K562 (cell line): ENCODE measurements around the gene RUNDC3A. TPM values are rescaled to one million over a fixed set of nuclear protein-coding genes. Genes with fewer than 3 reads are reported as not detected.

ENCODE experiments used
- ATAC-seq: fragments of 200-7000 bp; cut with Tn5 transposase; 3 replicates; pipeline ENCODE4 v1.9.1; 2020; ENCODE audit warnings: moderate library complexity
- BruUV-seq: library from RNA; stranded (reverse); fragments of 400-500 nt; replicated peaks from 2 replicates; lab custom pipeline; 2021; lab: Mats Ljungman, UMichigan
- CTCF ChIA-PET: fragments of 300-600 bp; formaldehyde crosslinking; extraction: SDS; loops from one replicate; lab custom pipeline; 2021; ENCODE audit warnings: low intra/inter-chr PET ratio; lab: Yijun Ruan, JAX
- POLR2A ChIA-PET: fragments of 300-600, 350-650 bp; sonication (Branson Sonifier 250); formaldehyde crosslinking; extraction: SDS; loops from one replicate; lab custom pipeline; 2021; ENCODE audit warnings: antibody characterized with exemption, inconsistent platforms; lab: Yijun Ruan, JAX
- DNase-seq, 4 experiments: peaks; one replicate each; pipeline versions ENCODE4 v3.0.0 to v3.0.0-alpha.2; 2011 to 2018; ENCODE audit warnings: low spot score in 3 of 4, mixed read lengths in 3 of 4; ENCODE audit errors: extremely low read depth in 1 of 4
- FAIRE-seq: peaks from 2 replicates; lab custom pipeline; 2011; peaks lifted over from hg19 to GRCh38; lab: Jason Lieb, UNC
- H2AFZ ChIP-seq: 2 replicates; pipeline ENCODE4 v1.6.0; 2011; ENCODE audit warnings: low read depth, low read length, control low read depth, inconsistent platforms
- H3K27ac ChIP-seq: fragments of 200-600 bp; 3 replicates; pipeline ENCODE4 v1.8.0; 2011; ENCODE audit warnings: low read depth, mild to moderate bottlenecking, control low read depth, inconsistent platforms, low read length, moderate library complexity, mixed read lengths; ENCODE audit errors: extremely low read depth
- H3K27me3 ChIP-seq, 2 experiments: fragments of 300-600 bp in 1 of 2; 2 replicates in 1 of 2; 3 replicates in 1 of 2; pipeline versions ENCODE4 v1.6.0 to v1.8.0; 2011; ENCODE audit warnings: inconsistent platforms in 2 of 2, low read length in 2 of 2, mild to moderate bottlenecking in 1 of 2, mixed read lengths in 1 of 2, moderate library complexity in 1 of 2; ENCODE audit not compliant: control insufficient read depth in 2 of 2, insufficient read depth in 2 of 2
- H3K36me3 ChIP-seq: fragments of 300-600 bp; 3 replicates; pipeline ENCODE4 v1.8.0; 2011; ENCODE audit warnings: mild to moderate bottlenecking, low read length, inconsistent platforms; ENCODE audit not compliant: control insufficient read depth, insufficient read depth
- H3K4me1 ChIP-seq, 2 experiments: fragments of 200-600 bp in 1 of 2; replicated peaks in 1 of 2; 2 replicates in 1 of 2; 3 replicates in 1 of 2; pipeline versions ENCODE4 v1.5.1 to v1.8.0; 2011; ENCODE audit warnings: inconsistent platforms in 2 of 2, low read length in 2 of 2, mild to moderate bottlenecking in 1 of 2, mixed read lengths in 1 of 2, moderate library complexity in 1 of 2; ENCODE audit not compliant: control insufficient read depth in 2 of 2, insufficient read depth in 2 of 2
- H3K4me2 ChIP-seq: 2 replicates; pipeline ENCODE4 v1.6.1; 2011; ENCODE audit warnings: low read length, control low read depth, inconsistent platforms, mixed read lengths; ENCODE audit not compliant: insufficient read depth
- H3K4me3 ChIP-seq: fragments of 200-600 bp; sonication (generic), shearing (Covaris generic); 2 replicates; pipeline ENCODE4 v1.5.1; 2016; ENCODE audit warnings: control low read depth, inconsistent platforms
- H3K79me2 ChIP-seq: fragments of 200-600 bp; 3 replicates; pipeline ENCODE4 v1.8.0; 2011; ENCODE audit warnings: low read length, inconsistent platforms; ENCODE audit not compliant: control insufficient read depth, insufficient read depth
- H3K9ac ChIP-seq, 2 experiments: 2 replicates each; pipeline versions ENCODE4 v1.6.0 to v1.6.1; 2011; ENCODE audit warnings: low read depth in 2 of 2, low read length in 2 of 2, control low read depth in 1 of 2, inconsistent platforms in 1 of 2, mild to moderate bottlenecking in 1 of 2, mixed read lengths in 1 of 2; ENCODE audit not compliant: insufficient read depth in 1 of 2
- H3K9me1 ChIP-seq: one replicate; pipeline ENCODE4 v1.6.0; 2011; ENCODE audit warnings: inconsistent platforms, mild to moderate bottlenecking, low read length, moderate library complexity; ENCODE audit not compliant: control insufficient read depth, insufficient read depth
- H3K9me3 ChIP-seq: replicated peaks from 2 replicates; pipeline ENCODE4 v1.5.1; 2011; ENCODE audit warnings: low read depth, low read length, inconsistent platforms; ENCODE audit not compliant: control insufficient read depth, insufficient read depth
- H4K20me1 ChIP-seq: replicated peaks from 2 replicates; pipeline ENCODE4 v1.6.1; 2011; ENCODE audit warnings: low read length, inconsistent platforms, mixed read lengths; ENCODE audit not compliant: control insufficient read depth, insufficient read depth
- CREM ChIP-seq: IDR thresholded peaks from 2 replicates; pipeline ENCODE4 v1.6.1; 2014; ENCODE audit warnings: antibody characterized with exemption, low read depth
- KLF16 ChIP-seq: IDR thresholded peaks from 2 replicates; pipeline ENCODE4 v1.6.1; 2016; ENCODE audit warnings: antibody characterized with exemption
- MYNN ChIP-seq, 2 experiments: sonication (generic); formaldehyde crosslinking in 1 of 2; IDR thresholded peaks; 2 replicates each; pipeline versions ENCODE4 v1.5.0 to v1.6.1; 2016 to 2020; ENCODE audit warnings: antibody characterized with exemption in 1 of 2, missing genetic modification reagents in 1 of 2
- RB1 ChIP-seq: fragments of 450-650 bp; IDR thresholded peaks from 2 replicates; pipeline ENCODE4 v1.6.1; 2017; ENCODE audit warnings: low read depth, mild to moderate bottlenecking
- WGBS: fragments of 100-300 bp; shearing (Covaris generic); methylation state at CpG from one replicate; pipeline ENCODE4 v1.1.6; 2016; ENCODE audit warnings: low coverage, mixed read lengths; ENCODE audit not compliant: insufficient coverage; ENCODE audit errors: missing lambda C conversion rate; 5-methylcytosine and 5-hydroxymethylcytosine counted together
- in situ Hi-C: fragments of 300-500 bp; cut with MboI; formaldehyde crosslinking; loops from 4 replicates; pipeline ENCODE4 v1.15.0; 2018; ENCODE audit warnings: inconsistent platforms, mixed read lengths
- intact Hi-C: fragments of 100-400 bp; cut with micrococcal nuclease; formaldehyde crosslinking; loops from 2 replicates; pipeline ENCODE4 v1.14.2; 2022
- polyA plus RNA-seq, 8 experiments: library from polyadenylated mRNA; depleted of rRNA in 4 of 8; stranded (reverse) in 5 of 8; unstranded in 3 of 8; fragments of >200 nt; fragmentation: Nextera tagmentation in 2 of 8; fragmentation: Illumina TruSeq in 1 of 8; extraction: Ambion mirVana in 2 of 8; extraction: Trizol in 1 of 8; gene quantifications; 2 replicates each; pipeline versions ENCODE4 v1.2.1 to v1.2.3, GENCODE V29; 2011 to 2014; ENCODE audit warnings: inconsistent platforms in 1 of 8, missing spikeins in 1 of 8
- total RNA-seq, 7 experiments: library from RNA; depleted of rRNA in 6 of 7; stranded (reverse); fragments of >200 nt in 6 of 7; fragmentation: Illumina TruSeq in 2 of 7; extraction: Trizol in 2 of 7; gene quantifications; 2 replicates each; pipeline versions ENCODE4 v1.2.1 to v1.2.3, GENCODE V29; 2011 to 2021; ENCODE audit warnings: low replicate concordance in 1 of 7
- TF ChIP-seq, protein P1 (sequence below), 2 experiments: IDR thresholded peaks; 2 replicates each; pipeline ENCODE4 v1.6.1; 2011; ENCODE audit warnings: borderline replicate concordance in 1 of 2, control low read depth in 1 of 2, low read depth in 1 of 2, low read length in 1 of 2, mild to moderate bottlenecking in 1 of 2, mixed read lengths in 1 of 2, moderate library complexity in 1 of 2; ENCODE audit not compliant: insufficient read depth in 1 of 2, insufficient read length in 1 of 2, poor library complexity in 1 of 2, severe bottlenecking in 1 of 2; ENCODE audit errors: extremely low read depth in 1 of 2
- TF ChIP-seq, protein P2 (sequence below), 2 experiments: fragments of 450-650 bp; conservative IDR thresholded peaks; 2 replicates each; pipeline ENCODE4 v1.6.1; 2017; ENCODE audit warnings: mild to moderate bottlenecking in 2 of 2, moderate library complexity in 2 of 2
- TF ChIP-seq, protein P3 (sequence below): sonication (generic); formaldehyde crosslinking; IDR thresholded peaks from 2 replicates; pipeline ENCODE4 v1.4.0; 2020; ENCODE audit warnings: mild to moderate bottlenecking, missing genetic modification reagents

Gene RUNDC3A
- total and polyA plus RNA-seq, 9 of the 15 experiments (the other 6 are each of a cell fraction or from before 2014, with no cell fraction given): not detected

DNA sequence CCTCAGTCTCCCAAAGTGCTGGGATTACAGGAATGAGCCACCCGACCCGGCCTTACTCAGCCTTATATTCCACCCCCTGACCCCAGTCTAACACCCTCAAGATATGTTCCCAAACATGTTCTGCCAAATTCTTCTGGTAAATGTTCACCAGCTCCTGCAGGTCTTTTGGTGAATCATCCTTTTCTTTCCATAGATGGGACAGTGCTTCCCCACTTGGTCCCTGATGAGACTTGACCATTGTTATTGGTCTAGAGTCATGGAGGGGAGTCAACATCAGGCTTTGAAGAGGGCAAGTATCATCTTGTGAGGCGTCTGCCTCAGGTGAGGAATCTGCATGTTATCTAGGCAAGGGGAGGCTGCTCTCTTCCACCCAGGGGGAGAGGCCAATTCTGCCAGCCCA is 10.4 kb upstream of the RUNDC3A start:
- intact Hi-C loops: no loop called here
- CTCF ChIA-PET: no interaction called here
- 10% methylated on average over 3 of the region's 3 CpGs for WGBS

DNA sequence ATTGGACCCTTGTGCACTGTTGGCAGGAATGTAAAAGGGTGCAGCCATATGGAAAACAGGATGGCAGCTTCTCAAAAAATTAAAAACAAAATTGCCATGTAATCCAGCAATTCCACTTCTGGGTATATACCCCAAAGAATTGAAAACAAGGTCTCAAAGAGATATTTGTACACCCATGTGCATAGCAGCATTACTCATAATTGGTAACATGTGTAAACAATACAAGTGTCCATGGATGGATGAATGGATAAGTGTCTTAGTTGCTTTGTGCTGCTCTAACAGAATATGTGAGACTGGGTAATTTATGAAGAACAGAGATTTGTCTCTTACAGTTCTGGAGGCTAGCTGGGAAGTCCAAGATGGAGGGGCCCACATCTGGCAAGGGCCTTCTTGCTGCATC is 3.8 kb upstream of the RUNDC3A start:
- intact Hi-C loops (no loop called here), in situ Hi-C loops (no loop called here)
- H3K9me1 ChIP-seq: no peaks in the 10 kb centered on the region
- no peak overlapping the region for H3K4me3 ChIP-seq
- H3K4me1 ChIP-seq: peaks cover 0 to 19% of the 10 kb centered on the region in 2 experiments; a peak in 4 of 5 replicates
- POLR2A ChIA-PET: interaction anchor here (1.2 to 1.4 kb wide), 2 partner anchors 13 to 16 kb away, joined by 3 read pairs; no protein-coding TSS in a partner anchor
- H3K9me3 ChIP-seq: no peaks in the 10 kb centered on the region
- H3K27me3 ChIP-seq: peaks cover 9 to 25% of the 10 kb centered on the region in 2 experiments; a peak in 3 of 5 replicates
- H3K36me3 ChIP-seq: no peaks in the 10 kb centered on the region
- no peak overlapping the region for H3K4me2 ChIP-seq
- no peak overlapping the region for H2AFZ ChIP-seq
- FAIRE-seq (no peak), DNase-seq (no peak), ATAC-seq (no peak)
- CTCF ChIA-PET: no interaction called here
- H4K20me1 ChIP-seq: no peaks in the 10 kb centered on the region
- BruUV-seq: no TSS peak
- no peak overlapping the region for H3K9ac ChIP-seq
- H3K79me2 ChIP-seq: no peaks in the 10 kb centered on the region
- H3K27ac ChIP-seq: no peak overlapping the region
- TF ChIP-seq, protein P1, sequence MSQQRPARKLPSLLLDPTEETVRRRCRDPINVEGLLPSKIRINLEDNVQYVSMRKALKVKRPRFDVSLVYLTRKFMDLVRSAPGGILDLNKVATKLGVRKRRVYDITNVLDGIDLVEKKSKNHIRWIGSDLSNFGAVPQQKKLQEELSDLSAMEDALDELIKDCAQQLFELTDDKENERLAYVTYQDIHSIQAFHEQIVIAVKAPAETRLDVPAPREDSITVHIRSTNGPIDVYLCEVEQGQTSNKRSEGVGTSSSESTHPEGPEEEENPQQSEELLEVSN (IDR thresholded peaks at IDR 0.05; ENCODE audit: borderline replicate concordance in 1 of 2, extremely low read depth in 1 of 2, insufficient read depth in 1 of 2, insufficient read length in 1 of 2, low read depth in 1 of 2, low read length in 1 of 2, poor library complexity in 1 of 2, severe bottlenecking in 1 of 2): no peak
- TF ChIP-seq, protein P2, sequence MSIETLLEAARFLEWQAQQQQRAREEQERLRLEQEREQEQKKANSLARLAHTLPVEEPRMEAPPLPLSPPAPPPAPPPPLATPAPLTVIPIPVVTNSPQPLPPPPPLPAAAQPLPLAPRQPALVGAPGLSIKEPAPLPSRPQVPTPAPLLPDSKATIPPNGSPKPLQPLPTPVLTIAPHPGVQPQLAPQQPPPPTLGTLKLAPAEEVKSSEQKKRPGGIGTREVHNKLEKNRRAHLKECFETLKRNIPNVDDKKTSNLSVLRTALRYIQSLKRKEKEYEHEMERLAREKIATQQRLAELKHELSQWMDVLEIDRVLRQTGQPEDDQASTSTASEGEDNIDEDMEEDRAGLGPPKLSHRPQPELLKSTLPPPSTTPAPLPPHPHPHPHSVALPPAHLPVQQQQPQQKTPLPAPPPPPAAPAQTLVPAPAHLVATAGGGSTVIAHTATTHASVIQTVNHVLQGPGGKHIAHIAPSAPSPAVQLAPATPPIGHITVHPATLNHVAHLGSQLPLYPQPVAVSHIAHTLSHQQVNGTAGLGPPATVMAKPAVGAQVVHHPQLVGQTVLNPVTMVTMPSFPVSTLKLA (conservative IDR thresholded peaks at IDR 0.05): no peak
- TF ChIP-seq MYNN (IDR thresholded peaks at IDR 0.05) (no peak), MYNN (CRISPR knock-in tag; IDR thresholded peaks at IDR 0.05) (no peak), CREM (no peak)

More for the DNA sequence above, 10.4 kb upstream of the RUNDC3A start:
- no peaks in the 10 kb centered on the region for H3K9me3 ChIP-seq
- H3K79me2 ChIP-seq: no peaks in the 10 kb centered on the region
- TF ChIP-seq, protein P3, sequence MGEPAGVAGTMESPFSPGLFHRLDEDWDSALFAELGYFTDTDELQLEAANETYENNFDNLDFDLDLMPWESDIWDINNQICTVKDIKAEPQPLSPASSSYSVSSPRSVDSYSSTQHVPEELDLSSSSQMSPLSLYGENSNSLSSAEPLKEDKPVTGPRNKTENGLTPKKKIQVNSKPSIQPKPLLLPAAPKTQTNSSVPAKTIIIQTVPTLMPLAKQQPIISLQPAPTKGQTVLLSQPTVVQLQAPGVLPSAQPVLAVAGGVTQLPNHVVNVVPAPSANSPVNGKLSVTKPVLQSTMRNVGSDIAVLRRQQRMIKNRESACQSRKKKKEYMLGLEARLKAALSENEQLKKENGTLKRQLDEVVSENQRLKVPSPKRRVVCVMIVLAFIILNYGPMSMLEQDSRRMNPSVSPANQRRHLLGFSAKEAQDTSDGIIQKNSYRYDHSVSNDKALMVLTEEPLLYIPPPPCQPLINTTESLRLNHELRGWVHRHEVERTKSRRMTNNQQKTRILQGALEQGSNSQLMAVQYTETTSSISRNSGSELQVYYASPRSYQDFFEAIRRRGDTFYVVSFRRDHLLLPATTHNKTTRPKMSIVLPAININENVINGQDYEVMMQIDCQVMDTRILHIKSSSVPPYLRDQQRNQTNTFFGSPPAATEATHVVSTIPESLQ: no peak
- TF ChIP-seq RB1 (no peak), KLF16 (no peak)
- BruUV-seq: no TSS peak
- no peaks in the 10 kb centered on the region for H3K36me3 ChIP-seq
- peak; percentile 19 for FAIRE-seq
- no peak overlapping the region for H2AFZ ChIP-seq
- peaks cover 2 to 5% of the 10 kb centered on the region in 2 experiments; a peak in 2 of 5 replicates for H3K4me1 ChIP-seq
- peaks cover 5 to 6% of the 10 kb centered on the region in 2 experiments; a peak in 1 of 5 replicates for H3K27me3 ChIP-seq
- no peak overlapping the region for H3K4me2 ChIP-seq
- H3K4me3 ChIP-seq: no peak overlapping the region
- no peak overlapping the region for H3K27ac ChIP-seq
- in situ Hi-C loops: no loop called here
- no peaks in the 10 kb centered on the region for H3K9me1 ChIP-seq
- no peak for ATAC-seq
- DNase-seq: no peak
- no peak overlapping the region for H3K9ac ChIP-seq
- no peaks in the 10 kb centered on the region for H4K20me1 ChIP-seq
- POLR2A ChIA-PET: interaction anchor here (1.4 to 1.7 kb wide), 2 partner anchors 10 to 19 kb away, joined by 4 to 7 read pairs; no protein-coding TSS in a partner anchor
